ENCODE measurements around the gene SORCS3. TPM values are rescaled to one million over a fixed set of nuclear protein-coding genes. Genes with fewer than 3 reads are reported as not detected.

Gene SORCS3
- total RNA-seq, 4 donors from 2014 or later = not detected

- Histone ChIP-seq H3K4me3 (replicated peaks in 1 of 3) (no peak overlapping the region), H3K27me3 (no peaks in the 10 kb centered on the region), H3K9me3 (no peaks in the 10 kb centered on the region), H3K27ac (no peak overlapping the region), H3K4me1 (peaks cover 0 to 6% of the 10 kb centered on the region in 2 donors), H3K36me3 (no peaks in the 10 kb centered on the region)
- intact Hi-C loops (cut with DNase I) = no loop called here
- no peak for TF ChIP-seq CTCF (IDR thresholded peaks at IDR 0.05)
- no peak for TF ChIP-seq POLR2A (IDR thresholded peaks at IDR 0.05)
- no peak for DNase-seq
- whole genome bisulfite sequencing, 2 donors = 1 to 2% methylated on average over 37 to 40 of the region's 40 CpGs
Observed at GRCh38 chr10:104639590-104640338, 1.3 kb upstream of the SORCS3 start.

GRCh38 chr10:104640339-104641186 is 527 bp upstream of the SORCS3 start:
- TF ChIP-seq CTCF (IDR thresholded peaks at IDR 0.05) (no peak), POLR2A (IDR thresholded peaks at IDR 0.05) (no peak)
- Histone ChIP-seq H3K27me3 (no peaks in the 10 kb centered on the region), H3K36me3 (no peaks in the 10 kb centered on the region), H3K4me1 (peaks cover 0 to 6% of the 10 kb centered on the region in 2 donors), H3K4me3 (replicated peaks in 1 of 3) (no peak overlapping the region), H3K27ac (no peak overlapping the region), H3K9me3 (no peaks in the 10 kb centered on the region)
- no peak for DNase-seq
- intact Hi-C loops (cut with DNase I) = no loop called here
- 1 to 2% methylated on average over 30 to 39 of the region's 82 CpGs for WGBS, 2 donors

- H3K36me3 ChIP-seq = no peaks in the 10 kb centered on the region
- no peaks in the 10 kb centered on the region for H3K9me3 ChIP-seq
- no peaks in the 10 kb centered on the region for H3K27me3 ChIP-seq
- intact Hi-C loops (cut with DNase I) = no loop called here
- H3K27ac ChIP-seq = no peak overlapping the region
- TF ChIP-seq CTCF (IDR thresholded peaks at IDR 0.05) (no peak), POLR2A (IDR thresholded peaks at IDR 0.05) (no peak)
- H3K4me3 ChIP-seq (replicated peaks in 1 of 3) = no peak overlapping the region
- DNase-seq = no peak
- peaks cover 0 to 6% of the 10 kb centered on the region in 2 donors for H3K4me1 ChIP-seq
- WGBS, 2 donors = 2 to 3% methylated on average over 24 to 34 of the region's 47 CpGs
Observed at GRCh38 chr10:104641937-104642657, 1.0 kb downstream of the SORCS3 start.

GRCh38 chr10:104642658-104643302 is 1.7 kb downstream of the SORCS3 start:
- H3K36me3 ChIP-seq = no peaks in the 10 kb centered on the region
- DNase-seq = no peak
- no peak overlapping the region for H3K4me3 ChIP-seq (replicated peaks in 1 of 3)
- TF ChIP-seq CTCF (IDR thresholded peaks at IDR 0.05) = no peak
- TF ChIP-seq POLR2A (IDR thresholded peaks at IDR 0.05) = no peak
- H3K27me3 ChIP-seq = no peaks in the 10 kb centered on the region
- WGBS, 2 donors = 4 to 6% methylated on average over 21 to 38 of the region's 43 CpGs
- no peak overlapping the region for H3K27ac ChIP-seq
- peaks cover 0 to 6% of the 10 kb centered on the region in 2 donors for H3K4me1 ChIP-seq
- intact Hi-C loops (cut with DNase I) = no loop called here
- no peaks in the 10 kb centered on the region for H3K9me3 ChIP-seq
